Activated CD4-positive, alpha-beta T cell treated with anti-CD3 and anti-CD28 coated beads, Interleukin-10, Interleukin-2, amounts not matched to agents 100 ng/mL and 50 ng/mL, durations not matched to agents 16 hours and 8 hours (primary cell): Measurements from ENCODE around the gene EP400.
"Not testable (repeated sequence)": the region's sequence is repeated elsewhere in the genome, so short reads cannot be mapped to it uniquely, and the experiment has no call there.

Source experiments
- DNase-seq: peaks from one replicate; pipeline ENCODE4 v3.0.0-alpha.2; 2020

The EP400 gene

DNA sequence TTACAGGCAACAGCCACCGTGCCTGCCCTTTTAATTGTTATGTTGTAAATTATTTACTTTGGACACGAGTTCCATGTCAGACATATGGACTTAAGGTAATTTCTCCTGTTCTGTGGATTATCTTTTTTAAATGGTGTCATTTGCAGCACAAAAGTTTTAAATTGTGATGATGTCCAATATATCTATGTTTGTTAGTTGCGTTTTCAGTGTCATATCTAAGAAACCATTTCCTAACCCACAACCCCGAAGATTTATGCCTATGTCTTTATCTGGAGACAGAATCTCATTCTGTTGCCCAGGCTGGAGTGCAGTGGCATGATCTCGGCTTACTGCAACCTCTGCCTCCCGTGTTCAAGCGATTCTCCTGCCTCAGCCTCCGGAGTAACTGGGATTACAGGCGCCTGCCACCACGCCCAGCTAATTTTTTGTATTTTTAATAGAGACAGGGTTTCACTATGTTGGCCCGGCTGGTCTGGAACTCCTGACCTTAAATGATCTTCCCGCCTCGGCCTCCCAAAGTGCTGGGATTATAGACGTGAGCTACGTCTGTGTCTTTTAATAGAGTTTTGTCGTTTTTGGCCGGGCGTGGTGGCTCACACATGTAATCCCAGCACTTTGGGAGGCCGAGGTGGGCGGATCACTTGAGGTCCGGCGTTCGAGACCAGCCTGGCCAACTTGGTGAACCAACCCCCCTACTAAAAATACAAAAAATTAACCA is 870 bp upstream of the EP400 start:
- DNase-seq = peak; percentile 26

DNA sequence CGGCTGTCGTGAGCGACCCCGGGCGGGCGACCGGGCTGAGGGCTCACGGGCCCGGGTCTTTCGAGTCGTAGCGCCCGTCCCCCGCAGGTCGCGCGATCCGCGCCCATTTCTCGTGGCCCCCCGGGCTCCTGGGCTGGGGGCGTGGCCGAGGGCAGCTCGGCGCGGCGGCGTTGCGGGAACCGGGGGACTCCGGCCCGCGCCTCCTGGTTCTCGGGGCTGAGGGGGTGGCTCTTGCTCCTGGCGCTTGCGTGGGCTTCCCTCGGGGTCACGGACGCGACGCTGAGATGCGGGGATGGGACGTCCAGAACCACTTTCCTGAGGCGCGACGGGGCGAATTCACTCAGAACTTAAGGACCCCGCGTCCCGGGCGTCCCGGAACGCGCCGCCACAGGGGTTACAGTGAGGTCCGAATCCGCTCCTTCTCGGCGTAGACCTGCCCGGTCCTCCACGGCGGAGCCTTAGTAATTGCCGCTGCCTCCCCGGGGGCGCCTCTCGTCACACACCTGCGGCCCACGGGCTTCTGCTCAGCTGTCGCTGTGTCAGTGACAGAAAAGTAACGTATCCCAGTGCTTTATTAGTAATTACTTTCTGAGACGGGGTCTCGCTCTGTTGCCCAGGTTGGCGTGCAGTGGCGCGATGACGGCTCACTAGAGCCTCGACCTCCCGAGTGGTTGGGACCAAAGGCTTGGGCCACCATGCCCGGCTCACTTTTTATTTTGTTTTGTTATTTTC is 606 bp downstream of the EP400 start:
- DNase-seq = peak; percentile 36

DNA sequence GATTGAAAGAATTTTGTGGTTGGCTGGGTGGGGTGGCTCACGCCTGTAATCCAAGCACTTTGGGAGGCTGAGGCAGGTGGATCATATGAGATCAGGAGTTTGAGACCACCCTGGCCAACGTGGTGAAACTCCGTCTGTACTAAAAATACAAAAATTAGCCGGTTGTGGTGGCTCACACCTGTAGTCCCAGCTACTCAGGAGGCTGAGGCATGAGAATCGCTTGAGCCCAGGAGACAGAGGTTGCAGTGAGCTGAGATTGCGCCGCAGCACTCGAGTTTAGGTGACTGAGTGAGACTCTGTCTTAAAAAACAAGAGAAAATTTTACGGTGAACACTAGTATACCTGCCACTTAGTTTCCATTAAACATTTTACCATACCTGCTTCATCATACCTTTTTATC is 4.1 kb downstream of the EP400 start:
- DNase-seq = not testable (repeated sequence)

DNA sequence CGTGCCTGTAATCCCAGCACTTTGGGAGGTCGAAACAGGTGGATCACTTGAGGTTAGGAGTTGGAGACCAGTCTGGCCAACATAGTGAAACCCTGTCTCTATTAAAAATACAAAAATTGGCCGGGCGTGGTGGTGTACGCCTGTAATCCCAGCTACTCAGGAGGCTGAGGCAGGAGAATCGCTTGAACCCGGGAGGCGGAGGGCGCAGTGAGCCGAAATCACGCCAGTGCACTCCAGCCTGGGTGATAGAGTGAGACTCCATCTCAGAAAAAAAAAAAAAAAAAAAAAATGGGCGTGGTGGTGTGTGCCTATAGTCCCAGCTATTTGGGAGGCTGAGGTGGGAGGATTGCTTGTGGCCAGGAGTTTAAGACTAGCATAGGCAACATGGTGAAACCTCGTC is 4.7 kb downstream of the EP400 start:
- not testable (repeated sequence) for DNase-seq

- no peak for DNase-seq
Observed at GRCh38 chr12:131959116-131959515, 9.4 kb downstream of the EP400 start.

DNA sequence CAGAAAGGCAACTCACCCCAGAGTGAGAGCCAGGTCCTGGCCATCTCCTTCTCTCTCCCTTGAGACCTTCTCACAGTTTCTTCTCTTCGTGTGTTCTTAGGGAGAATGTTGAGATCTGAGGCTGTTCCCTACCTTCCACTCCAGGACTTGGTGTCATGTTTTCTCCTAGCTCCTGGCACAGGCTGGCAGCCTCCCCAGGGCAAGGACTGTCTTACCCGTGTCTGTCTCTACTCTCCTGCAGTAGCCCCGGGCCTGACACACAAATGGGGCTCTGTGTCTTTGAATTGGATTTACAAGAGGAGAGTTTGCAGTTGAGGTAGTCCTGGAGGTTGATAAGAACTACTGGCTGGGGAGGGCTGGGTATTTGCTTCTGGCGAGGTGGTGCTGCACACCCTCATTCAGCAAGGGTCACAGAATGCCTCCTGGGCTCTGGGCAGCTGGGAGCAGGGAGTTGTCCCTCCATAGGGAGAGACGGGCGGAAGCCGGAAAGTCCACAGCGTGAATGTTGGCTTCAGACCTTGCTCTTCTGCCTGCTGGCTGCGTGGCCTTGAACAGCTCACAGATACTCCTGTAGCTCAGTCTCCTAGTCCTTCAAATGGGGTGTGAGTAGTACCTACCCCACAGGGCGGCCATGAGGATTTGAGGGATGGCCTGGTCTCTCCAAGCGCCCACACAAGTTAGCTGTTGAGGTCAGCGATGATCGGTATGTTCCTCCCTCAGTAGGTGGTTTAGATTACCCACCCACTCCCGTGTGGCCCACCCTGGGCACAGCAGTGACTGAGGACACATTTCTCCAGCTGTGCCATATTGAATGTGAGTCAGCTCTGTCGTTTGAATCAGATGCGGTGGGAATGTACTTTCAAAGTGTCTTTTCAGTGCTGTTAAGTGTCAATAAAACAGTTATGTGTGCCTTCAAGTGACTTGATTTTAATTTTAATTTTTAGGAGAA is 10.2 kb downstream of the EP400 start:
- no peak for DNase-seq

GRCh38 chr12:131960590-131961325 is 11.0 kb downstream of the EP400 start:
- DNase-seq = not testable (repeated sequence)

DNA sequence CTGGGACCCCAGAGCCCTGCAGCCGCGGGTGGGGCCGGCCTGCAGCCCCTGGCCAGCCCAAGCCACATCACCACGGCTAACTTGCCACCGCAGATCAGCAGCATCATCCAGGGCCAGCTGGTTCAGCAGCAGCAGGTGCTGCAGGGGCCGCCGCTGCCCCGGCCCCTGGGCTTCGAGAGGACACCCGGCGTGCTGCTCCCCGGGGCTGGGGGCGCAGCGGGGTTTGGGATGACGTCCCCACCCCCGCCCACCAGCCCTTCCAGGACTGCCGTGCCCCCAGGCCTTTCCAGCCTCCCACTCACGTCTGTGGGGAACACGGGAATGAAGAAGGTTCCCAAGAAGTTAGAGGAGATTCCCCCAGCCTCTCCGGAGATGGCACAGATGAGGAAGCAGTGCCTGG is 11.6 kb downstream of the EP400 start:
- DNase-seq = not testable (repeated sequence)

GRCh38 chr12:131962069-131962468 is 12.3 kb downstream of the EP400 start:
- DNase-seq = no peak

DNA sequence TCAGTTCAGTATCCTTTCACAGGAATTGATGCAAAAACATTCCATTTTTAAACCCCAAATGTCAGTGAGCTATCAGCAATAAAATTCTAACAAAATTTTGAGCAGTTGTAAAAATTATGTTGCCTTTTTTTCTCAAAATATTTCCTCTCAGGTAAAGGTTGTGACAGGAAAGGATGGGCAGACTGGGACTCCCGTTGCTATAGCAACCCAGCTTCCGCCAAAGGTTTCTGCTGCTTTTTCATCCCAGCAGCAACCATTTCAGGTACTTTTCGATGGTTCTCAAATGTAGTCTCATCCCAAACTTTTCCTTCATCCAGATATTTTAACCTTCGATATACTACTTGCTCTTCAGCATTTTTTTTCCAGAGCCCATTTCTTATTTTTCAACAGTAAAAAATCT is 13.6 kb downstream of the EP400 start:
- DNase-seq = peak; percentile 29

GRCh38 chr12:131965073-131965472 is 15.3 kb downstream of the EP400 start:
- no peak for DNase-seq

GRCh38 chr12:131971226-131971625 is 21.5 kb downstream of the EP400 start:
- no peak for DNase-seq

GRCh38 chr12:131975228-131975627 is 25.5 kb downstream of the EP400 start:
- no peak for DNase-seq

GRCh38 chr12:131979606-131980005 is 29.9 kb downstream of the EP400 start:
- DNase-seq = no peak

- no peak for DNase-seq
Observed at GRCh38 chr12:131980263-131980662, 30.5 kb downstream of the EP400 start.

- DNase-seq = no peak
Observed at GRCh38 chr12:131981388-131981787, 31.6 kb downstream of the EP400 start.

DNA sequence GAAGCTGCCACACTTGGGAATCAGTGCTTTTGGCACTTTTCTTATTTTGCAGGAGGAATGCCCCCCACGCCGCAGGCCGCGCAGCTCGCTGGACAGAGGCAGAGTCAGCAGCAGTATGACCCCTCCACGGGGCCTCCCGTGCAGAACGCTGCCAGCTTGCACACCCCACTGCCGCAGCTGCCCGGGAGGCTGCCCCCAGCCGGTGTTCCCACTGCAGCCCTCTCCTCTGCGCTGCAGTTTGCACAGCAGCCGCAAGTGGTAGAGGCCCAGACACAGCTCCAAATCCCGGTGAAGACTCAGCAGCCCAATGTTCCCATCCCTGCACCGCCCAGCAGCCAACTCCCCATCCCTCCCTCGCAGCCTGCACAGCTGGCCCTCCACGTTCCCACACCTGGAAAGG is 32.3 kb downstream of the EP400 start:
- no peak for DNase-seq

DNA sequence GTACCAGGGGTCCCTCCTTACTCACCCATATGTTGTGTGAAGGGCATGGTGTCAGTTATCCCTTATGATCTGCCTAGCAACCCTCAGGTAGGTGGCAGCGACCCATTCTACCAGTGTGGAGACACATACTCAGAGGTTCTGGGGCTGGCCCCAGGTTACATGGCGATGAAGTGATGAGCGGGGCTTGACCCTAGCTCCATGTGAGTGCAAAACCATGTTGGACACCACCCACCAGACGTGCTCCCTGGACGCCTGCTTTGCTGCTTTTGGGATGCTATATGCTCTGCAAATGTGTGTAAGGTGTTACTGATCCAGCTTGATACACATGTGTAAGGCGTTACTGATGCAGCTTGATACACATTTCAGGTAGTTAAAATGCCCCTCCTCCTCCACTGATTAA is 33.3 kb downstream of the EP400 start:
- no peak for DNase-seq

- no peak for DNase-seq
Observed at GRCh38 chr12:131983554-131983953, 33.8 kb downstream of the EP400 start.

DNA sequence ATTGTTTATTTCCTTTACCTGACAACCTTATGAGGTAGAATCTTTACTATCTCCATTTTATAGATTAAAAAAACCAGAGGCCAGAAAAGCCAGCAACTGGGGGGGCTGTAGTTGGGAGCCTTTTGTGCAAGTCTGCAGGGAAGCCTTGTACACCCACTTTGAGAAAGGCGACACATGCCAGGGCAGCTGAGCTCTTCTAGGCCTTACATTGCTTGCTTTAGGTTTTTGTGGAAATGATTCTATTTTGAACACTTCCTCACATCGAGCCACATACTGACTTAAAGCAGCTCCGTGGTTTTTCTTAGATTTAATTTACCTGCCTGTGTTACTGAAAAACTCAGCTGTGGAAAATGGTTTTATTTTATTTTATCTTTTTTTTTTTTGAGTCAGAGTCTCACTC is 34.6 kb downstream of the EP400 start:
- DNase-seq = no peak

DNA sequence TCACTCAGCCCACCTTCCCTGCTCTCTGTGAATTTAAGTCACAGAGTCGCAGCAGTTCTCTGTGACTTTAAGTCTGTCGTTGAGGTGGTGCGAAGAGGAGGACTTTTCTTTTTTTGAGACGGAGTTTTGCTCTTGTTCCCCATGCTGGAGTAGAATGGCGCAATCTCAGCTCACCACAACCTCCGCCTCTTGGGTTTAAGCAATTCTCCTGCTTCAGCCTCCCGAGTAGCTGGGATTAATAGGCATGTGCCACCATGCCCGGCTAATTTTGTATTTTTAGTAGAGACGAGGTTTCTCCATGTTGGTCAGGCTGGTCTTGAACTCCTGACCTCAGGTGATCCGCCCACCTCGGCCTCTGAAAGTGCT is 35.8 kb downstream of the EP400 start:
- not testable (repeated sequence) for DNase-seq

DNA sequence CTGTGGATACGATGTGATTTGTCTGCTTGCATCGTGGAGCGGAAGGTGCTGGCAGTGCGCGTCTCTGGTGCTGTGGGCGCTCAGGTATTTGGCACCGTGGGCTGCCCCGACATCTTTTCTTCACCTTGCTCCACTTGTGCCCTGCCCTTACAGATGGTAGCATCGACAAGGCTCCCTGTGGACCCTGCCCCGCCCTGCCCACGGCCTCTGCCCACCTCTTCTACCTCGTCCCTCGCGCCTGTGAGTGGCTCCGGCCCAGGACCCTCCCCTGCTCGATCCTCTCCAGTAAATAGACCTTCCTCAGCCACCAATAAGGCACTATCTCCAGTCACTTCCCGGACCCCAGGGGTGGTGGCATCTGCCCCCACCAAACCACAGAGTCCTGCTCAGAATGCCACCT is 36.6 kb downstream of the EP400 start:
- no peak for DNase-seq

DNA sequence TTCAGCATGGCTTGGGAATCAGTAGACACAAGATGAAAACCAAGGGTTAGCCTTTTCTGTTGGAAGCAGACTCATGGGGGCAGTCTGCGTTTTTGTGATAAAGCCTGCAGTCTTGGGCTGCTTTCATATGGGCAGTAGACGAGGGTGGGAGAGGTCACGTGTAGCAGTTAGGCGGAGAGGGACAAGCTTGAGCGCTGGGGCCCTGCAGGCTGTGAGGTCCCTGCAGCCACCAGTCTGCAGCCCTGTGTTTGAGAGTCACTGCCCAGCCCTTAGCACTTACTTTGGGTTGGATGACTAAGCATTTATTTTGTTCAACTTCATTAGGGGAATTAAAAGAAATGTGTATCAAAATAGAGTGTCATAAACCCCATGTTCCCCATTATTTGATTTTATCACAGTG is 37.2 kb downstream of the EP400 start:
- no peak for DNase-seq
